B cell (primary cell): ENCODE measurements around the gene ZCCHC4.

Source experiments
- EZH2 ChIP-seq: IDR thresholded peaks from 2 replicates; pipeline ENCODE4 v1.6.1; 2012; ENCODE audit warnings: borderline replicate concordance, low read depth, mild to moderate bottlenecking, moderate library complexity, low read length; ENCODE audit not compliant: insufficient read depth, poor library complexity, severe bottlenecking
- TF ChIP-seq, protein P1 (sequence below): fragments of 200-600 bp; IDR thresholded peaks from one replicate; pipeline ENCODE4 v1.8.0; 2022; ENCODE audit warnings: antibody characterized with exemption, mild to moderate bottlenecking

DNA sequence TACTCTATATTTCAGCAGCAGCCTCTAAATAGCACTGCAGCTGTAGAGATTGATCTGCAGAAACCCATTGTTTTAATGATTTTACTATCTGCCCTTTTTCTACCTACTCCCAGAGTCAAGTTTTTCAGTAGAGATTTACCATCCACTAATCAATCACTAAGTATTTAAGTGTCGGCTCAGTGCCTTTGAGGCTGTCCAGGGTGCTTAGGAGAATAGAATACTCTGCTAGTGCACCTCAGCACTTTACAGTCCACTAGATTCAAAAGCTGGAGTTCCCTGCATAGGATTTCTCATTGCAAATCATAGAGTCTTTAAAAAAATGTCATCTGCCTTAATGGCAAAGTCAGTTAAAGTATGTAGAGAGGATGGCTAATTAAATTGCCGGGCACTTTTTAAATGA lies 34.9 kb downstream of the ZCCHC4 start:
- TF ChIP-seq, protein P1, sequence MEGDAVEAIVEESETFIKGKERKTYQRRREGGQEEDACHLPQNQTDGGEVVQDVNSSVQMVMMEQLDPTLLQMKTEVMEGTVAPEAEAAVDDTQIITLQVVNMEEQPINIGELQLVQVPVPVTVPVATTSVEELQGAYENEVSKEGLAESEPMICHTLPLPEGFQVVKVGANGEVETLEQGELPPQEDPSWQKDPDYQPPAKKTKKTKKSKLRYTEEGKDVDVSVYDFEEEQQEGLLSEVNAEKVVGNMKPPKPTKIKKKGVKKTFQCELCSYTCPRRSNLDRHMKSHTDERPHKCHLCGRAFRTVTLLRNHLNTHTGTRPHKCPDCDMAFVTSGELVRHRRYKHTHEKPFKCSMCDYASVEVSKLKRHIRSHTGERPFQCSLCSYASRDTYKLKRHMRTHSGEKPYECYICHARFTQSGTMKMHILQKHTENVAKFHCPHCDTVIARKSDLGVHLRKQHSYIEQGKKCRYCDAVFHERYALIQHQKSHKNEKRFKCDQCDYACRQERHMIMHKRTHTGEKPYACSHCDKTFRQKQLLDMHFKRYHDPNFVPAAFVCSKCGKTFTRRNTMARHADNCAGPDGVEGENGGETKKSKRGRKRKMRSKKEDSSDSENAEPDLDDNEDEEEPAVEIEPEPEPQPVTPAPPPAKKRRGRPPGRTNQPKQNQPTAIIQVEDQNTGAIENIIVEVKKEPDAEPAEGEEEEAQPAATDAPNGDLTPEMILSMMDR = no peak
- no peak for TF ChIP-seq EZH2
